ENCODE results near the gene PALD1.

DNA sequence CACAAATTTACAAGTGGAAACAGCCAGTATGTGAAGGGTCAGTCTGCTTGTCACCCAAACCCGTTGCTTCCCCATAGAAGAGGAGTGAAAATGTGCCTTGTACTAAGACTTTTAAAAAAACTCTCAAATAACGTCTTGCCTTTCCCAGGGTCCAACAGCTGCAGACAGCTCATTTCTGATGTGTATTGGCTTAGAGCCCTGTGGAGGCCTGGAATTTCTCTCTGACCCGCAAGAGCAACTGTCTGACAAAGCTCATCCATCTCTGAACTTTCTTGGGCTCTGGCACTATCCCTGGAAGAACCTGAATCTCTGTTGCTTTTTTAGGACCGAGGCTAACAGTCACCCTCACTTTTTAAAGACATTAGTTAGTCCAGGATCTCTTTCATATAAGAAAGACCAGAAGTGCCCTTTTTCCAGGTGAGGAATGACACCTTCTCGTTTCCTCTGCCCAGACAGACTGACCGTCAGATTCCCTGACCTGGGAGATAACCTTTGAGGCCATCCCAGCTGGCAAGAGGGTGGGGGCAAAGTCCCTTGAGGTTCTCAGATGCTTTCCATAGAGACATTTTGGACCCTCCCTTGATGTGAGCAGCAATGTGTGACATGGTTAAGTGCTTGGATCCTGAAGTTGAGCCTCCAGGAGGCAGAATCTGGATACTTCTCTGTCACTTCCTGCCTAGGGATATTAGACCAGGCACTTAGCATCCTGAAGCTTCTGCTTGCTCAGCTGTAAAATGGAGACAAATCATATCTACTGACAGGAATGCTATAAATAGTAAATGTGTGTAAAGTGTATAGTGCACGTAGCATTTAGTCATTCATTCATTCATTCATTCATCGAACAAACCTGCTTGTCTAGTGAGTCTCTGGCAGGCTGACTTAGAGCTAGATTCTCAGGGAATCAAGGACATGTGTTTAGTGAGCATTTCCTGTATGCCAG is 32.6 kb upstream of the PALD1 start:
- no peak for TF ChIP-seq POLR2A (IDR thresholded peaks at IDR 0.05)
- TF ChIP-seq, protein P1, sequence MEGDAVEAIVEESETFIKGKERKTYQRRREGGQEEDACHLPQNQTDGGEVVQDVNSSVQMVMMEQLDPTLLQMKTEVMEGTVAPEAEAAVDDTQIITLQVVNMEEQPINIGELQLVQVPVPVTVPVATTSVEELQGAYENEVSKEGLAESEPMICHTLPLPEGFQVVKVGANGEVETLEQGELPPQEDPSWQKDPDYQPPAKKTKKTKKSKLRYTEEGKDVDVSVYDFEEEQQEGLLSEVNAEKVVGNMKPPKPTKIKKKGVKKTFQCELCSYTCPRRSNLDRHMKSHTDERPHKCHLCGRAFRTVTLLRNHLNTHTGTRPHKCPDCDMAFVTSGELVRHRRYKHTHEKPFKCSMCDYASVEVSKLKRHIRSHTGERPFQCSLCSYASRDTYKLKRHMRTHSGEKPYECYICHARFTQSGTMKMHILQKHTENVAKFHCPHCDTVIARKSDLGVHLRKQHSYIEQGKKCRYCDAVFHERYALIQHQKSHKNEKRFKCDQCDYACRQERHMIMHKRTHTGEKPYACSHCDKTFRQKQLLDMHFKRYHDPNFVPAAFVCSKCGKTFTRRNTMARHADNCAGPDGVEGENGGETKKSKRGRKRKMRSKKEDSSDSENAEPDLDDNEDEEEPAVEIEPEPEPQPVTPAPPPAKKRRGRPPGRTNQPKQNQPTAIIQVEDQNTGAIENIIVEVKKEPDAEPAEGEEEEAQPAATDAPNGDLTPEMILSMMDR (IDR thresholded peaks at IDR 0.05), result no peak
